Pancreas (tissue), 10 donors: ENCODE data around the gene CMTM6. TPM values are rescaled to one million over a fixed set of nuclear protein-coding genes. Genes with fewer than 3 reads are reported as not detected.
"Not testable (repeated sequence)": the region's sequence is repeated elsewhere in the genome, so short reads cannot be mapped to it uniquely, and the experiment has no call there.

Experiments used
- ATAC-seq, 4 donors: fragments of 200-7000 bp; cut with Tn5 transposase; one replicate each; pipeline versions ENCODE4 v1.8.0 to v1.9.1; 2020; ENCODE audit warnings: mild to moderate bottlenecking in 4 of 4, moderate library complexity in 4 of 4
- DNase-seq, 6 donors: peaks; one replicate each; pipeline ENCODE4 v3.0.0-alpha.2; 2020
- FAIRE-seq: peaks from 2 replicates; lab custom pipeline; 2012; peaks lifted over from hg19 to GRCh38; lab: Jason Lieb, UNC
- H3K27ac ChIP-seq, 4 donors: fragments of 200-600 bp; sonication (generic); 1 replicate in 3 of 4; 2 replicates in 1 of 4; pipeline versions ENCODE4 v1.5.0 to v1.8.0; 2020
- H3K27me3 ChIP-seq, 4 donors: fragments of 200-600 bp; one replicate each; pipeline ENCODE4 v1.8.0; 2021
- H3K36me3 ChIP-seq, 3 donors: fragments of 200-600 bp; sonication (generic) in 1 of 3; one replicate each; pipeline versions ENCODE4 v1.5.0 to v1.8.0; 2020 to 2021
- H3K4me1 ChIP-seq, 3 donors: fragments of 200-600 bp; one replicate each; pipeline ENCODE4 v1.8.0; 2021
- H3K4me3 ChIP-seq, 4 donors: fragments of 200-600 bp; sonication (generic) in 2 of 4; one replicate each; pipeline versions ENCODE4 v1.5.0 to v1.8.0; 2020 to 2021
- H3K9me3 ChIP-seq, 4 donors: fragments of 200-600 bp; one replicate each; pipeline ENCODE4 v1.8.0; 2021
- WGBS, 2 donors: extraction: QIAGEN DNeasy Blood & Tissue Kit; methylation state at CpG; one replicate each; pipeline ENCODE4 v1.1.7; 2013; 5-methylcytosine and 5-hydroxymethylcytosine counted together
- intact Hi-C, 3 donors: fragments of 100-400 bp; cut with DNase I; formaldehyde crosslinking; loops; one replicate each; pipeline versions ENCODE4 v1.11.1 to v1.14.2; 2022
- polyA plus RNA-seq, 2 donors: library from polyadenylated mRNA; stranded (reverse); fragments of 200-250 nt; gene quantifications; one replicate each; pipeline ENCODE4 v1.2.3, GENCODE V29; 2013
- total RNA-seq, 6 donors: library from RNA; stranded (reverse); fragmentation: NEBNext Ultra II Directional in 4 of 6; extraction: Animal tissue kit (Norgen Biotek cat#: 25700) in 4 of 6; gene quantifications; one replicate each; pipeline versions ENCODE4 v1.2.1 to v1.2.4, GENCODE V29; 2021 to 2023
- TF ChIP-seq, protein P1 (sequence below), 4 donors: fragments of 200-600 bp; sonication (generic) in 3 of 4; IDR thresholded peaks; one replicate each; pipeline versions ENCODE4 v1.5.0 to v1.8.0; 2021; ENCODE audit warnings: antibody characterized with exemption in 4 of 4
- donor health status: healthy with polysubstance abuse.
- donor health status: DM: no; HTN: no; CAD: no; lungs with moderate emphysema.
- donor health status: DM: no; HTN: no; CAD: no.
- donor health status: control.
- donor health status: control.
- donor health status: Bipolar disorder and iron deficiency.
- donor health status: DM: yes; HTN: yes; CAD: no.
- donor health status: DM: no; HTN: no; CAD: no.
- donor health status: DM: no; HTN: no; CAD: no.
- donor health status: DM: yes; HTN: yes; CAD: no.

The CMTM6 gene
- total and polyA plus RNA-seq, 8 donors = 8.4 to 34.0 (median 13.7) TPM

DNA sequence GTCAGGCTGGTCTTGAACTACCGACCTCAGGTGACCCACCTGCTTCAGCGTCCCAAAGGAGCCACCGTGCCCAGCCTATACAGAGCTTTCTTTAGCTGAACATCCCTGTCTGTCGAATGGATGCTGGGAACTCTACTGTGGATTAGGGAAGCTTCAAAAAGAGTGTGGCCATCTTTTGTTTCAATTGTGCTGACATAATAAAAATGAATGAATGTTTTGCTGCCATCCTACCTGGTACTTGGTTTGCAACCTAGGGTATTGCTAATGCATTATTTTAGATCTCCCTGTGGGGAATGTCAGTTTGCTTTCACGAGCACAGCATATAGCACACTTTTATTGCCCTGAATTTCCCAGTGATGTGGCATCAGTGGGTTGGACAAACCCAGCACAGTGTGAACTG lies 32.3 kb downstream of the CMTM6 start:
- Histone ChIP-seq H3K27me3 (no peaks in the 10 kb centered on the region), H3K4me3 (no peak overlapping the region), H3K27ac (peak overlapping the region; percentile 3 to 62 (median 40)), H3K36me3 (no peaks in the 10 kb centered on the region), H3K9me3 (no peaks in the 10 kb centered on the region), H3K4me1 (peaks cover 0 to 11% (median 4%) of the 10 kb centered on the region in 3 donors)
- WGBS, 2 donors = 84 to 91% methylated on average over 5 of the region's 5 CpGs
- ATAC-seq = no peak
- DNase-seq = no peak
- intact Hi-C loops = no loop called here
- FAIRE-seq = no peak
- TF ChIP-seq, protein P1, sequence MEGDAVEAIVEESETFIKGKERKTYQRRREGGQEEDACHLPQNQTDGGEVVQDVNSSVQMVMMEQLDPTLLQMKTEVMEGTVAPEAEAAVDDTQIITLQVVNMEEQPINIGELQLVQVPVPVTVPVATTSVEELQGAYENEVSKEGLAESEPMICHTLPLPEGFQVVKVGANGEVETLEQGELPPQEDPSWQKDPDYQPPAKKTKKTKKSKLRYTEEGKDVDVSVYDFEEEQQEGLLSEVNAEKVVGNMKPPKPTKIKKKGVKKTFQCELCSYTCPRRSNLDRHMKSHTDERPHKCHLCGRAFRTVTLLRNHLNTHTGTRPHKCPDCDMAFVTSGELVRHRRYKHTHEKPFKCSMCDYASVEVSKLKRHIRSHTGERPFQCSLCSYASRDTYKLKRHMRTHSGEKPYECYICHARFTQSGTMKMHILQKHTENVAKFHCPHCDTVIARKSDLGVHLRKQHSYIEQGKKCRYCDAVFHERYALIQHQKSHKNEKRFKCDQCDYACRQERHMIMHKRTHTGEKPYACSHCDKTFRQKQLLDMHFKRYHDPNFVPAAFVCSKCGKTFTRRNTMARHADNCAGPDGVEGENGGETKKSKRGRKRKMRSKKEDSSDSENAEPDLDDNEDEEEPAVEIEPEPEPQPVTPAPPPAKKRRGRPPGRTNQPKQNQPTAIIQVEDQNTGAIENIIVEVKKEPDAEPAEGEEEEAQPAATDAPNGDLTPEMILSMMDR (IDR thresholded peaks at IDR 0.05) = no peak

DNA sequence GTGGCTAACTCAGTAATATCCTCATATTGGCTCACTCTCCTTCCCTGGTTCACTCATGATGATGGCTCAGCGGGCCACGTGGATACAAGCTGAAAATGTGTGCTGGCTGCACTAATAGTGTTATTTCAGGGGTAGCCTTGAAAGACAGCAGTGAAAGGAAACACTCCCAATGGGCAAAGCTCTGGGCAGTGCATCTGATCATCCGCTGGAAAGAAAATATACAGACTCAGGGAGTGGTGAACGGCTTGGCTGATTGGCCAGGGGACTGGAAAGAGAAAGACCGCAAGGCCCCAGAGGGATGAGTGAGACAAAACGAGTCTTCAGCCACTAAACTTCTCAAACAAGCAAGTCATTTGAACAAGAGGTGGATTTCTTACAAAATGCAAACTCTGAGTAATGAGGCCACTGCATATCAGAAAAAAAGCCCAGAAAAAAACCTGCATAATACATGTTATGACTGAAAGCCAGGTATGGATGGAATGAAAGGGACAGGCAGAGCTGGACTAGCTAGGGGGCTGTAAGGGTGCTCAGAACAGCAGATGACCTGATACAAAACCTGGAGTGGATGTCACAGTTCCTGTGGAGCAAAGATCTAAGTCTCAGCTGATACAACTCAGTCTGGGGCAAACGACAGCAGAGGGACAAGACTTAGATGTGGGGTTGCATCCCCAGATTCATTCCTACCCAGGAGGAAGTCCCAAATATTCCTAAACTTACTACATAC lies 33.3 kb downstream of the CMTM6 start:
- H3K4me3 ChIP-seq = no peak overlapping the region
- H3K36me3 ChIP-seq = no peaks in the 10 kb centered on the region
- no peak for FAIRE-seq
- H3K27me3 ChIP-seq = no peaks in the 10 kb centered on the region
- 78 to 82% methylated on average over 7 of the region's 7 CpGs for WGBS, 2 donors
- peaks cover 0 to 11% (median 4%) of the 10 kb centered on the region in 3 donors for H3K4me1 ChIP-seq
- intact Hi-C loops = loop anchor here in 1 of 3 donors (10.0 kb wide), 2 partner anchors 85 to 295 kb away; no protein-coding TSS in a partner anchor
- no peak for DNase-seq
- TF ChIP-seq, protein P1 (IDR thresholded peaks at IDR 0.05) = no peak
- H3K27ac ChIP-seq = peak overlapping the region in 2 of 4 donors; percentile 62 to 70
- H3K9me3 ChIP-seq = no peaks in the 10 kb centered on the region
- ATAC-seq = peak in 1 of 4 donors; percentile 11

DNA sequence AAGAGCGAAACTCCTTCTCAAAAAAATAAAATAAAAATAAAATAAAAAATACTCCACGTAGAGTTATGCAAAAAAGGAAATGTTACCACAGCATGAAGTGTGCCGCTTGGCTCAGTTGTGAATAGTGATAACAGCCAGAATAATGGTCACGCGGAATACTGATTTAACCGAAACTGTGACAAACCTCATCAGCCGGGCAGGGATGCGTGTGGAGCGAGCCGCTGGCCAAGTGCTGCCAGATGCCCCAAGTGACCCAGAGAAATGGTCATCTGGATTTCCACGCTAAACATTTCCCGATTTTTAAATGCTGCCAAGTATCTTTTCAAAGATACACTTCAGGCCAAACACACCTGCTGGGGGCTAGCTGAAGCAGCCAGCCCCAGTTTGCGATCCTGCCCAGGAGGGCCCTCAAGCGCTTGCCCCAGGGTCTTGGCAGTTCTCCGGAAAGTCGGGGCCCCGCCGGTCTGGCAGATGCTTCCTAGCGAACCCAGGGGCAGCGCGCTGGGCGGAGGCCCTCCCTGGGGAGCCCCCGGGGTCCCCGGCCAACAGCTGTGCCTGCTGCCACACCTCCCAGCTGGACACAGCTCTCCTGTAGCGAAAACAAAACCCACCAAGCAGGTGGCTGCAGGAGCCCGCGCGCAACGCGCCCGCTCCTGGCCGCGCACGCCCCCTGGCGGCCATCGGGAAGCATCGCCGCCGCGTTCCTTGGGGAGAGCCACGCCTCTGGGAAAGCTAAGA lies 35.1 kb downstream of the CMTM6 start:
- peak; percentile 55 to 98 (median 84) for DNase-seq
- TF ChIP-seq, protein P1 (IDR thresholded peaks at IDR 0.05) = peak; percentile 97 to 99 (median 98)
- peaks cover 0 to 11% (median 4%) of the 10 kb centered on the region in 3 donors for H3K4me1 ChIP-seq
- H3K27me3 ChIP-seq = no peaks in the 10 kb centered on the region
- intact Hi-C loops = loop anchor here in 1 of 3 donors (10.0 kb wide), 2 partner anchors 83 to 293 kb away; no protein-coding TSS in a partner anchor
- no peaks in the 10 kb centered on the region for H3K9me3 ChIP-seq
- ATAC-seq = peak; percentile 89 to 94 (median 92)
- H3K36me3 ChIP-seq = no peaks in the 10 kb centered on the region
- peak overlapping the region in 3 of 4 donors; percentile 29 to 57 (median 32) for H3K27ac ChIP-seq
- 19 to 25% methylated on average over 41 of the region's 41 CpGs for WGBS, 2 donors
- H3K4me3 ChIP-seq = peak overlapping the region; percentile 13 to 43 (median 28)
- FAIRE-seq = no peak

DNA sequence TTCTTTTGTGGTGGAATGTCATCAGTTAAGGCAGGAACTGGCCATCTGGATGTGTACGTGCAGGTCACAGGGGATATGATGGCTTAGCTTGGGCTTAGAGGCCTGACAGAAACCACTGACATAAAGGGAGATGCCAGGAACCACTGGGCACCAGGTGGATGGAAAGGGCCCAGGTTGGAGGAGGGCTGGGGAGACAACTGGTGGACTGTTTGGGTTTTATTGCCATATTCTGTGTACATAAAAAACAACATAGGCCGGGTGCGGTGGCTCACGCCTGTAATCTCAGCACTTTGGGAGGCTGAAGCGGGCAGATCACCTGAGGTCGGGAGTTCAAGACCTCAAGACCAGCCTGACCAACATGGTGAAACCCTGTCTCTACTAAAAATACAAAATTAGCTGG lies 35.8 kb downstream of the CMTM6 start:
- H3K4me3 ChIP-seq, DNase-seq: not testable (repeated sequence)
- peaks cover 0 to 12% (median 4%) of the 10 kb centered on the region in 3 donors for H3K4me1 ChIP-seq

DNA sequence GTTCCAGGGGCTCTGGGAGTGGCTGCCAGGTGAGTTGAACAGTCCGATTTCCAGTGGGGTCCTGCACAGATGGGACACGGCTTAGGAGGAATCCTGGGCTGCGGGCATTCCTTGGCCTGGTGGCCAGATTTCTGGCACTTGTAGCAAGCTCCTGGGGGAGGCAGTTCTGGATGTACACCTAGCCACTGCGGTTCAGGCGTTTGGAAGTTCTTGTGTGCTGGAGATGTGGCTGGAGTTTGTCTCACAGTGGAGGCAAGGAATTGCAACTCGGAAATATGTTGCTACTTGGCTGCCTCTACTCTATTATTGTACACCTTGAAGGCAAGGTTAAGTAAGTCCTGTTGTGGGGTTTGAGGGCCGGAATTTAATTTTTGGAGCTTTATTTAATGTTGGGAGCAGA lies 37.9 kb downstream of the CMTM6 start:
- not testable (repeated sequence) for H3K36me3 ChIP-seq, H3K27ac ChIP-seq, DNase-seq, ATAC-seq, H3K4me3 ChIP-seq, H3K9me3 ChIP-seq, FAIRE-seq, H3K27me3 ChIP-seq
- 93 to 95% methylated on average over 6 to 7 of the region's 7 CpGs for WGBS, 2 donors
- peaks cover 0 to 14% (median 4%) of the 10 kb centered on the region in 3 donors for H3K4me1 ChIP-seq
- intact Hi-C loops = loop anchor here in 1 of 3 donors (10.0 kb wide), 2 partner anchors 80 to 290 kb away; no protein-coding TSS in a partner anchor

More for the DNA sequence above, 35.8 kb downstream of the CMTM6 start:
- H3K27me3 ChIP-seq, ATAC-seq, H3K27ac ChIP-seq, FAIRE-seq, H3K9me3 ChIP-seq, H3K36me3 ChIP-seq: not testable (repeated sequence)
- whole genome bisulfite sequencing, 2 donors = 94 to 96% methylated on average over 6 of the region's 6 CpGs
- intact Hi-C loops = loop anchor here in 1 of 3 donors (10.0 kb wide), 2 partner anchors 82 to 292 kb away; no protein-coding TSS in a partner anchor

DNA sequence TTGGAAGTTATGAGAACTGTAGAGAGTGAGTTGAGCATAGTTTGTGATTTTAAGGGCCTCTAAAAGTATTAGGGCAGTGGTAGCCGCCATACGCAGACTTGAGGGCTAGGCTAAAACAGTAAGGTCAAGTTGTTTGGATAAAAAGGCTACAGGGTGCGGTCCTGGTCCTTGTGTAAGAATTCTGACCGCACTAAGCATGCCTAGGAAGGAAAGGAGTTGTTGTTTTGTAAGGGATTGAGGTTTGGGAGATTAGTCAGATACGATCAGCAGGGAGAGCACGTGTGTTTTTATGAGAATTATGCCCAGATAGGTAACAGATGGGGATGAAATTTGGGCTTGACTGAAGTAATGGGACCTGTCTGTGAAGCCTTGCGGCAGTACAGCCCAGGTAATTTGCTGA lies 39.2 kb downstream of the CMTM6 start:
- ATAC-seq, H3K4me3 ChIP-seq, H3K4me1 ChIP-seq, DNase-seq, H3K27ac ChIP-seq, FAIRE-seq, H3K36me3 ChIP-seq, H3K9me3 ChIP-seq, H3K27me3 ChIP-seq: not testable (repeated sequence)
- intact Hi-C loops = loop anchor here in 1 of 3 donors (10.0 kb wide), 2 partner anchors 79 to 289 kb away; no protein-coding TSS in a partner anchor
- 92 to 96% methylated on average over 7 of the region's 7 CpGs for WGBS, 2 donors

DNA sequence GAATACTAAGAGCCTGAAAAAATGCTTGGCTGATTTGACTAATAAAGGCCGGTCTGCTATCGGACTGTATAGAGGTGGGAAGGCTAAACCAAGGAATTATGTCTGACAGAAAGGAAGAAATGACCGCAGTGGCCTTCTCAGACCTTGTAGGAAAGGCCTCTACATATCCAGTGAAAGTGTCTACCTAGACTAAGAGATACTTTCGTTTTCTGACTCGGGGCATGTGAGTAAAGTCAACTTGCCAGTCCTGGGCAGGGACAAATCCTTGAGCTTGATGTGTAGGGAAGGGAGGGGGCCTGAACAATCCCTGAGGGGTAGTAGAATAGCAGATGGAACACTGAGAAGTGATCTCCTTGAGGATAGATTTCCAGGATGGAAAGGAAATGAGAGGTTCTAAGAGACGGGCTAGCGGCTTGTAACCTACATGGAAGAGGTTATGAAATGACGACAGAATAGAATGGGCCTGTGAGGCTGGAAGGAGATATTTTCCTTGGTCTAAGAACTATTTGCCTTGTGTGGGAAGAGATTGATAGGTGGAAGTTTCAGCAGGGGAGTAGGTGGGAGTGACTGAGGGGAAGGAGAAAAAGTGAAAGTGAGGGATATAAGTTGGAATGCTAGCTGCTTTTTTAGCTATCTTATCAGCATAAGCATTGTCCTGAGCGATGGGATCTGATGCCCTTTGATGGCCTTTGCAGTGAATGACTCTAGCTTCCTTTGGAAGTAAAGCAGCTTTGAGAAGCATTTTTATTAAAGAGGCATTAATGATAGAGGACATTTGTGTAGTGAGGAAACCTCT lies 40.3 kb downstream of the CMTM6 start:
- not testable (repeated sequence) for H3K9me3 ChIP-seq, H3K4me3 ChIP-seq, FAIRE-seq, H3K4me1 ChIP-seq, ATAC-seq, DNase-seq, H3K36me3 ChIP-seq, H3K27me3 ChIP-seq
- intact Hi-C loops = loop anchor here in 1 of 3 donors (10.0 kb wide), 2 partner anchors 78 to 288 kb away; no protein-coding TSS in a partner anchor
- 39 to 44% methylated on average over 6 to 8 of the region's 9 CpGs for WGBS, 2 donors
- peak overlapping the region in 2 of 4 donors; percentile 48 to 57 for H3K27ac ChIP-seq
